Peyer's patch (tissue), 4 donors: ENCODE data around the gene AQP3.

ENCODE experiments used
- POLR2A ChIP-seq, 2 donors: fragments of 450-650 bp; IDR thresholded peaks; one replicate each; pipeline ENCODE4 v1.5.1; 2017; ENCODE audit warnings: antibody characterized with exemption in 2 of 2, mild to moderate bottlenecking in 2 of 2, moderate library complexity in 2 of 2
- TF ChIP-seq, protein P1 (sequence below), 6 experiments: fragments of 450-650 bp in 4 of 6; fragments of 200-600 bp in 2 of 6; sonication (generic) in 1 of 6; IDR thresholded peaks; one replicate each; pipeline ENCODE4 v1.5.1; 2017 to 2019; ENCODE audit warnings: antibody characterized with exemption in 6 of 6, mild to moderate bottlenecking in 3 of 6, moderate library complexity in 1 of 6

DNA sequence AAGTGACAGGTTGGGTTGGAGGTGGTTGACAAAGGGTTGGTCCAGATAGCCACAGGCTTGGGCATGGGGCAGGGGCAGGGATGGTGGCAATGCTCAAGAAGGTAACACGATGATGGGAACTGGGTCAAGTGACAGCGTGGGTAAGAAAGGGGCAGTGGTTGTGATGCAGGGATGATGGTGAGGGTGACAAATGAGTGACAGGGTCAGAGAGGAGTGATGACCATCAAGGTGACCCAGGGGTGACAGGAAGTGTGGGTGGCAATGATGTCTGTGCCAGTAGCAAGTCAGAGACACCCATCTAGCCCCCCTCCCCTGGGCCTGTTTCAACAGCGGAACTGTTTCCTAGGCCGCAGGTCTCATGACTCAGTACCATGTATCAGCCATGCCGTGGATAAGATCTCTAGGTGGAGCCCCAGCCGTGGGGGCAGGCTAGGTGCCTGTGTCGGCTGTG, 20.5 kb downstream of the AQP3 start:
- TF ChIP-seq, protein P1, sequence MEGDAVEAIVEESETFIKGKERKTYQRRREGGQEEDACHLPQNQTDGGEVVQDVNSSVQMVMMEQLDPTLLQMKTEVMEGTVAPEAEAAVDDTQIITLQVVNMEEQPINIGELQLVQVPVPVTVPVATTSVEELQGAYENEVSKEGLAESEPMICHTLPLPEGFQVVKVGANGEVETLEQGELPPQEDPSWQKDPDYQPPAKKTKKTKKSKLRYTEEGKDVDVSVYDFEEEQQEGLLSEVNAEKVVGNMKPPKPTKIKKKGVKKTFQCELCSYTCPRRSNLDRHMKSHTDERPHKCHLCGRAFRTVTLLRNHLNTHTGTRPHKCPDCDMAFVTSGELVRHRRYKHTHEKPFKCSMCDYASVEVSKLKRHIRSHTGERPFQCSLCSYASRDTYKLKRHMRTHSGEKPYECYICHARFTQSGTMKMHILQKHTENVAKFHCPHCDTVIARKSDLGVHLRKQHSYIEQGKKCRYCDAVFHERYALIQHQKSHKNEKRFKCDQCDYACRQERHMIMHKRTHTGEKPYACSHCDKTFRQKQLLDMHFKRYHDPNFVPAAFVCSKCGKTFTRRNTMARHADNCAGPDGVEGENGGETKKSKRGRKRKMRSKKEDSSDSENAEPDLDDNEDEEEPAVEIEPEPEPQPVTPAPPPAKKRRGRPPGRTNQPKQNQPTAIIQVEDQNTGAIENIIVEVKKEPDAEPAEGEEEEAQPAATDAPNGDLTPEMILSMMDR (IDR thresholded peaks at IDR 0.05), result no peak
- no peak for TF ChIP-seq POLR2A (IDR thresholded peaks at IDR 0.05)
